H7 (cell line): ENCODE data around the gene PDCD7. TPM values are rescaled to one million over a fixed set of nuclear protein-coding genes. Genes with fewer than 3 reads are reported as not detected.

Source experiments
- DNase-seq: peaks from one replicate; pipeline ENCODE4 v3.0.0; 2012
- H3K27me3 ChIP-seq: 2 replicates; pipeline ENCODE4 v1.6.0; 2011; ENCODE audit warnings: mild to moderate bottlenecking, low read length; ENCODE audit not compliant: control insufficient read depth, insufficient read depth
- H3K36me3 ChIP-seq: replicated peaks from 2 replicates; pipeline ENCODE4 v1.5.1; 2011; ENCODE audit warnings: low read length; ENCODE audit not compliant: control insufficient read depth, insufficient read depth
- H3K4me3 ChIP-seq: 2 replicates; pipeline ENCODE4 v1.5.1; 2011; ENCODE audit warnings: low read depth, mild to moderate bottlenecking, control low read depth, low read length, moderate library complexity; ENCODE audit not compliant: insufficient read depth
- total RNA-seq: library from RNA; depleted of rRNA; stranded (reverse); fragments of >200 nt; shearing (Covaris generic); gene quantifications from 2 replicates; pipeline ENCODE4 v1.2.3, GENCODE V29; 2014

Gene PDCD7
- total RNA-seq, 1 experiment from 2014 or later: 15.5 TPM

DNA sequence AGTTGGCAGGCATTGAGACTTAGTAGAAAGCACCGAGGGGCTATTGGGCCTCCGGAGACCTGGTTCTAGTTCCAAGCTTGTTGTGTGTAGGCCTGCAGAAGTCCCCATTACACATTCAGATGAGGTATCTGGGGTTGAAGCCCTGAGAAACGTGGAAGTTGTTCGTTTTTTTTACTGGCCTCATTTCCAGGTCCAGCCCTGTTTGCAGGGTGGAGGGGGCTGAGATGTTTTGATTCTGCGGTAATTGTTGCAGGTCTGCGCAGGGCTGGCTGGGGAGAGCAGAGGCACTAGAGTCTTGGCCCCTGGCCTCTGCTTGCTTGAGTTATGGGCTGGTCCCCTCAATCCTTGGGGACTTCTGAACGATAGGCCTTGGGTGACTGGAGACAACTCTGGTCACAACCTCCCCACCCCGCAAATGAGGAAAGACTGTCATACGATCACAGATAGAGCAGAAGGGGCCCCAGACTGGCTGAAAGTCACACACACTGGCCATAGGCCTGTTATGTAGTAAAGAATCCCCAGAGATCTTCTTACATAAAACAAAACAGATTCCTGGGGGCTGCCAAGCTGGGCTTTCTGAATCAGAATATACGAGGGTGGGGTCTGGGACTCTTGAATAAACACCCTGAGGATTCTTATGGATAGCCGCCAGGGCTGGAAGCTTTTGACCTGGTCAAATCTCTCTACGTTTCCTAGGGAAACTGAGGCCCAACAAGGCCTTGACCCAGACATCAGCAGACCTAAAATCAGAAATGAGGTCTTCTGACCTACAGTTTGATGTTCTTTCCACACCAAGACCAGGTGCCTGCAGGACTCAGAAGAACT lies 41.5 kb downstream of the PDCD7 start:
- peak; percentile 28 for DNase-seq
- no peaks in the 10 kb centered on the region for H3K36me3 ChIP-seq

DNA sequence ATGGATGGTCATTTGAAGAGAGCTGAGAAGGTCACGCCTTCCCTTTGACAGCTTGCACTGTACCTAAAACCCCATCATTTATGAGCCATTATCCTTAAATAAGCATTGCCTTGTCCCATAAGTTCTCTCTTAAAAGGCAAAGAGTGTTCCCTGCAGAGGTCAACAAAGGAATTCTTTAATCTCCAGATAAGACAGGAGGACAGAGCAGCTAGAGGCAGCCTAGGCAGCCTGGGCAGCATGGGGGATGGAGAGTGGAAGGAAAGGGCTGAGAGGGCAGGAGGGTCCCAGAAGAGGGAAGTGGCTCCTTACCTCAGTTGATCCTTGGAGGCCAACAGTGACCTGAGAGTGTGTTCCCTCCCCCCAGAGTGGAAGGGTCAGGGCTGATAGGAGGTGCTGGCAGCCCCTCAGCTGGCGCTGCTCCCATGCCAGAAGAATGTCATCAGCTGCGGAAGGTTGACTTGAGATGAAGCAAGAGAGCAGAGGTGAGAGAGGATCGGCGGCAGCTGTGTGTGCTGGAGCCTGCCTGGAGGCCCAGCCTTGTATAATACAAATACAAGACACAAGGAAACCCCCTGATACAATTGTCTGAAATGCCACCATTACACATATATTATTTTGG lies 44.3 kb downstream of the PDCD7 start:
- DNase-seq: no peak
- Histone ChIP-seq H3K27me3 (no peaks in the 10 kb centered on the region), H3K4me3 (no peak overlapping the region), H3K36me3 (no peaks in the 10 kb centered on the region)

More for the DNA sequence above, 41.5 kb downstream of the PDCD7 start:
- no peak overlapping the region for H3K4me3 ChIP-seq
- H3K27me3 ChIP-seq: no peaks in the 10 kb centered on the region

DNA sequence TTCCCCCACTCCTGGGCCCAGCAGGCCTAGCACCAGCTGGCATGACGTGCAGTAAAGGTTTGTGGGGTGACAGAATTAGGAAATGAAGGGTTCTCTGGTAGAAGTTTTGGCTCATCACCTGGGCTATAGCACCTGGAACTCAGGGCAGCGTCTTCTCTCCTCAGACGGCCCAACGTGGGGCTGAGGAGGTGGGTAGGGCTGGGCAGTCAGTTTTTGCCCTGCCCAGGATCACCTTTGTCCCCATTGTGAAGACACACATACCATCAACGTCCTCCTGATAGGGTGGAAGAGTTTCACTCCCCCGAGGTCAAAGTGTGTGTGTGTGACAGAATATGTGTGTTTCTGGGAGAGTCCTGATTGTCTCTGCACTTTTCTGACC lies 45.0 kb downstream of the PDCD7 start:
- no peak overlapping the region for H3K4me3 ChIP-seq
- no peak for DNase-seq
- no peaks in the 10 kb centered on the region for H3K27me3 ChIP-seq
- H3K36me3 ChIP-seq: no peaks in the 10 kb centered on the region

DNA sequence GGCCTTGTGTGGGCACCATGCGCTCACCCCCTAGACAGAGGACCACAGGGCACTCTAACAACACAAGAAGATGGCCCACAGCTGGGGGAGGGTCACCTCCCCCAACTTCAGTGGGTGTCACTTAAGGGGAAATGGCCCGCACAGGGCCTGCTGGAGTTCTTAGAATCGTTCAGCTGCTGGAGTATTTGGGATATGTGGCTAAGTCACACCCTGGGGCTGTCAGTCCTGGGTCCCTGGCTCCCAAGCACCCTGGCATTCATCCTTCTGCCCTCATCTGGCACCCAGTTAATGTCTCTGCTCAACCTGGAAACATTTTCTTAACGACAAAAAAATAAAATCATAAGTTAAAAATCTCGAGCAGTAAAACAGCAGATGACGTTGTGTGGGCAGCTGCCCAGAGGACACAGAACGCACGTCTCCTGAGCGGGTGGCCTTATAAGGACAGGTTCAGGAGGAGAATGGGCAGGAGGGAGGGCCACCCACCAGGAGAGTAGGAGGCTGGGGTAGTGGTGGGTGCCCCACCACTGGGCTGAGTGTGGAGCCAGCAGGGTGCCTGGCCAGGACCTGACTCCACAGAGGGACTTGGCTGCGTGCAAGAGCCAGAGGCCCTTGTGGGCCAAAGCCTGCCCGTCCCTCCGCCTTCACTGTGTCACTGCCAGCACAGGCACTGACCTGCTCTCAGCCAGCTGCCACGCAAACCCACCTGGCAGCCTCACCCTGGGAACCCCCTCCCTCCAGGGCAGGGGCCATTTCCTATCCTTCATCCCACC lies 45.5 kb downstream of the PDCD7 start:
- peak; percentile 44 for DNase-seq
- H3K36me3 ChIP-seq: no peaks in the 10 kb centered on the region

DNA sequence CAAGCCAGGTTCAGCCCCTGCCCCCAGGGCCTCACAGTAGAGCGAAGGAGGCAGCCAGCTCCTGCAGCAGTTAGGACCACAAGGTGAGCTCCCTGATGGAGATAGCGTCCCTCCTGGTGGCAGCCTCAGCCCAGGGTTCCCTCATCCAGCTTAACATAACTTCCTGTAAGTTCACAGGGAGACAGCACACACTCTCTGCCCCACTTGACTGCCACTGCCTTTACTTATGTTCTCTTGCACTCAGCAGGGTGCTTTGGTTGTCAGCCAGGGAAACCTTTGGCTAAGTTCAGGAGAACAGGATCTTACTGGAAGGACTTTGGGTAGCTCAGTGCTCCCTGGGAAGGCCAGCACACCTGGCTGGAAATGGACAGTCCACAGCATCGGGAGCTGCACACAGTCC lies 46.2 kb downstream of the PDCD7 start:
- no peak for DNase-seq
- Histone ChIP-seq H3K36me3 (no peaks in the 10 kb centered on the region), H3K4me3 (no peak overlapping the region)

More for the DNA sequence above, 45.5 kb downstream of the PDCD7 start:
- H3K4me3 ChIP-seq: no peak overlapping the region
- no peaks in the 10 kb centered on the region for H3K27me3 ChIP-seq

DNA sequence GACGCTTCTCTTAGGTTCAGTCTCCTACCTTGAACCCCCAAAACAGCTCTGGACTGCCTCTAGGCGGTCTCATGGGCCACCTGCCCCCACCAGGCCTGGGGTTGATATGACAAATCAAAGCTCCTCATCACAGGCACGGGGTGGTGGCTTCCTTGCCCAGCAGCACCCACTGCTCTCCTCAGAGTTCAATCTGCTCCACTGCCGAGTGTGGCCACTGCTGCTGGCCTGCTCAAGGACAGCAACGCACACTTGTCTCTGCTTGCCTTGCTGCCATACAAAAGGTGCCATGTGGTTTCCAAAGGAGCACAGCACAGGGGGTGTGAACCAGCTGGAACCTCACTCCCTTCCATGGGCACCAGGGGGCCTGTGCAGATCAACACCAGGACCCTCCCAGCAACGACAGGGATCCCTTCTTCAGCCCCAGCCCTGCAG lies 46.9 kb downstream of the PDCD7 start:
- DNase-seq: peak; percentile 64
- Histone ChIP-seq H3K36me3 (no peaks in the 10 kb centered on the region), H3K27me3 (no peaks in the 10 kb centered on the region), H3K4me3 (no peak overlapping the region)

More for the DNA sequence above, 46.2 kb downstream of the PDCD7 start:
- no peaks in the 10 kb centered on the region for H3K27me3 ChIP-seq

DNA sequence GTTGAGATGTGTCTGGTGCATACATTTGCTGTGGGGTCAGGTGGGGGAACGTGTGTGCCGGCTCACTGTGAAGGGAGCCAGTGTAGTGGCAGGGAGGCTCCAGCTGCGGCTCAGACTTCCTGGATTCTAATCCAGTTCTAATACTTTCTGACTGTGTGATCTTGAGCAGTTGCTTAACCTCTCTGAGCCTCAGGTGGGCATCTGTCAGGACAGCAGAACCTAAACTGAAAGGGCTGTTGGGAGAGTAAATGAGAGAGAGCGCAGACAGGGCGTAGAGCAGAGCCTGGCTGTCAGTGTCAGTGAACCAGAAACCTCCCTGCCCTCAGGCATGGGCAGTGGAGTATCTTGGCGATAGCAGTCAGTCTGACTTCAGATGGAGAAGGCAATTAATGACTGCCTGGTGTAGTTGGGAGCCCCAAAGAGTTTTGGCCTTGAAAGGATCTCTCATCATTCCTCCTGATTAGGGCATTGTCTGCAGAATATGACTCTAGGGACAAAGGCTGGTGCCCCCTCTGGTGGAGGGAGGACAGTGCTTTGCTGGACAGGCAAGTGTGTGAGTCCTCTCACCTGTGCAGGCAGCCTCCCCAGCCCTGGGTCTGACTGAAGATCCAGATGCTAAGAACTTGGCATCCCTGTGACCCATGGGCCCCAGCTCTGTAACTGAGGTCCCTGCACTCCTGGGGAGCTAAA lies 47.5 kb downstream of the PDCD7 start:
- Histone ChIP-seq H3K4me3 (no peak overlapping the region), H3K36me3 (no peaks in the 10 kb centered on the region), H3K27me3 (no peaks in the 10 kb centered on the region)
- peak; percentile 85 for DNase-seq

DNA sequence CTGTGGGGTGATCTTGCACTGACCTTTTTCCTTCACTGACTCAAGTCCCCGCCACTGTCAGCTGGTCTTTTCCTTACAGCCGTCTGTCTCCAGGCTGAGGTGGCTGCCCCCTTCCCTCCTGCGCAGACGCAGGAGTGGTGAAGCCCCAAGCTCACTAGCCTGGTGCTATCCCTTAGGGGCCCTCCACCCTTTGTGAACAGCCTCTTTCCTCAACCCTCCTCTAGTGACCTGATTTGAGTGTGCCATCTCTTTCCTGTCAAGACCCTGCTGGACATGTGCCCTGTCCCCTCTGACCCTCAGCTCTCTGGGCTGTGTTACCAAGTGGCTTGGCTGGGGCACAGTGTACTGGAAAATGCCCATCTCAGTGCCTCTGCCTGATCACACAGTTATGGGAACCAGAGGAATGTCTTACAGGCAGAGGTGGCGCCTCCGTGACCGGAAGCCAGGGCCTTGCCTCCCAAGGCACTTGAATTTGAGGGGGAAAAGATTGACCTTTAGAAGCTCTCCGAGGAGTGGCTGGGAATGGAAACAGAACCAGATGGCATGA lies 48.3 kb downstream of the PDCD7 start:
- H3K36me3 ChIP-seq: no peaks in the 10 kb centered on the region
- H3K4me3 ChIP-seq: no peak overlapping the region
- no peaks in the 10 kb centered on the region for H3K27me3 ChIP-seq
- no peak for DNase-seq

DNA sequence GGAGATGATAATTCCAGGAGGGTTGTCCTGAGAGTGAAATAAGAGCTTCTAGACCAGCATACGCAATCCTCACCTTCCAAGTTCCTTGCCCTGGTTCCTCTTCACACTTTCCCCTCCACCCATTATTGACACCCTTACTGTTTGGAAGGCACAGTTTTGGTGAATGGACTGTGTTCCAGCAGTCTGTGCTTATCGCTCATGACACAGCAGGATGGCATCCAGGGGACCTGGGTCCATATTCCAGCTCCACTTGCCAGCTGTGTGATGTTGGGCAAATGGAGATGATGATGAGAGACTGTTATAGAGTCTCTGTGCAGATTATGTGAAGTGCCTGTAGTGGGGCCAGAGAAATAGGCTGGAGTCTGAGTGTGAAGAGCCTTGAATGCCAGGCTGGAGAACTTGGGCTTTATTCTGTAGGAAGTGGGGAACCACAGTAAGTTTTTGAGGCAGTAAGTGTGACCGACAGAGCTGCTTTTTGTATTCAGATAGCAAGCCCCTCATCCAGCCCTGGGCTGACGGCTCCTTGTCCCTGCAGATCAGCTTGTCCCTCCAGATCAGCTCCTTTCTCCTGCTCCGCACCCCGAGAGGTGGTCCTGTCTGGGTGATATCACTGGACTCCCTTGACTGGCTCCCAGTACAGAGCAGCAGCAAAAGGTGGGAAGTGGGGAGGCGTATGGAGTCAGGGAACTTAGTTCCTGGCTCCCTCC lies 49.0 kb downstream of the PDCD7 start:
- H3K4me3 ChIP-seq: no peak overlapping the region
- DNase-seq: no peak
- H3K36me3 ChIP-seq: no peaks in the 10 kb centered on the region
- H3K27me3 ChIP-seq: no peaks in the 10 kb centered on the region

DNA sequence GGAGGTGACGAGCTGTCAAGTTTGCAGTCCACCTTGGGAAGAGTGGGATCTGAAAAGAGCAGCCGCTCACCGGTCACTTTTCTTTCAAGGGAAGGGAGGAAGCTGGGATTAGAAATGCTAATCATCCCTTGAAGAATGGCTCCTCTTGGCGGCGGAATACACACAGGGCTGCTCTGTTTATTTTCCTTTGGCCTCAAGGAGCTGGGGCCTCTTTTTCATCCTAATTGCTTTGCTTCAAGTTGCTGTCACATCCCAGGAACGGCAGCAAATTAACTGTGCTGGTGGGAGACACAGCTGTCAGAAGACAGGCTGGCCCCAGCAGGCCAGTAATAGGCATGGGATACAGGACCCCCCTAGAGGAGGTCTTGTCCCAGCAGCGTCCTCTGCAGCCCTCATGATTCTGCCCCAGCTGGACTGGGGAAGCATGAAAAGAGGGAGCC lies 50.3 kb downstream of the PDCD7 start:
- Histone ChIP-seq H3K4me3 (no peak overlapping the region), H3K36me3 (no peaks in the 10 kb centered on the region), H3K27me3 (no peaks in the 10 kb centered on the region)
- DNase-seq: peak; percentile 77

DNA sequence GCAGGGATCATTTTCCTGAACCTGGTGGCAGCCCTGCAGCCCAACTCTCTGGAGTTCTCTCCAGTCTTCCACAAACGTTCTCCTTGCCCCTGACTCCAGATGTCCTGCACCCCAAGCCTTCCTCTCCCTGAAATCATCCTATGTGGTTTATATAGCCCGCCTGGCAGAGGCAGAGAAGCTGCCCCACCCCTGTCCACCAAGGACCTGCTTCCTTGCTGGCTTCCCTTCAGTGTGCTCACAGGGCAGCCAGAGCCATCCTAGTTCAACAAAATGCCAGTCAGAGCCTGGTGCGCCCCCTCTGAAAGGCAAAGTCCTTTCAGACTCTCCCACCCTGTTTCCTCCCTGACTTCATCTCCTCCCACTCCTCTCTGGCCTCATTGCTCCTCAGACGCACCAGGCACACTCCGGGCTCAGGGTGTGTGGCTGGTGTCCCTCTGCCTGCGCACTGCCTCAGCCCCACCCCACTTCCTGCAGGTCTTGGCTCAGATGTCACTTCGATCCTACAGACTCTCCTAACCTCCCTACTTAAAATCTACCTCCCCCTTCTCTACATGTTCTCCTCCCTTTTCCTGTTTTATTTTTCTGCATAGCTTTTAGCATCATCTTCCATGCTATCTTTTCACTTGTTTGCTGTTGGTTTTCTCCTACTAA lies 51.2 kb downstream of the PDCD7 start:
- DNase-seq: no peak
- Histone ChIP-seq H3K4me3 (no peak overlapping the region), H3K27me3 (no peaks in the 10 kb centered on the region), H3K36me3 (no peaks in the 10 kb centered on the region)

DNA sequence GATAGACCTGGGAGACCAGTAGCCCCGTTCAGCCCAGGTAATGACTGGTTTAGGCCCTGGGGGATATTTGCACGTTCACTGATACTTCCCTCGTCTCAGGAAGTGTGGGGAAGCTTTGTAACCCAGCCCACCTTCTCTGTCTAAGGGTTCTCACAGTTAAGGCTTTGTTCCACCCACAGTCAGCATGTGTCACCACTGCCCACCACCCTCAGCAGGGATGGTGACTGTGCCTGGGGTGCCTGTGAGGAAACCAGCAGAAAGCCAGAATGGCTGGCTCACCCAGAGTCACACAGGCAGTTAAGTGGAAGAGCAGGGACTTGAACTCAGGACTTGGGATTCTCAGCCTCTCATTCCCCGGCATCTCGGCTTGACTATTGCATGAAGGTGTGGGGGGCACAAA lies 51.9 kb downstream of the PDCD7 start:
- H3K4me3 ChIP-seq: no peak overlapping the region
- no peaks in the 10 kb centered on the region for H3K27me3 ChIP-seq
- H3K36me3 ChIP-seq: no peaks in the 10 kb centered on the region
- no peak for DNase-seq

DNA sequence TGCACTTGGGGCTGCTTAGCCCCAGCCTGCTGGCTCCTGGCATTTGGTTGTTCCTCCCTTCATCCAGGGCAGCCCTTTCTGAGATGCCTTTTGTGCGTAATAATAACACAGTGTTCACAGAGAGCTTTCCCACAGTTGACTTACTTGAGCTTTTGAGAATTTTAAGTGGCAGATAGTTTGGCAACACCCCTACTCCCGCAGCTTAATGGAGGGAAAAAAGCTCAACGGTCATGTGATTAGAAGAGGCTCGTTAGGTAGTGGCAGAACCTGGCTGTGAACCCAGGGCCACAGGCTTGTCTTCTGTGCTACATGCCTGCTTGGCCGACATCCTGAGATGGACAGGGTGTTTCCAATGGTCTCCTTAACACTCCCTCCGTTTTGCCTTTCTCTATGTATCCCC lies 52.3 kb downstream of the PDCD7 start:
- no peak overlapping the region for H3K4me3 ChIP-seq
- no peaks in the 10 kb centered on the region for H3K36me3 ChIP-seq
- no peaks in the 10 kb centered on the region for H3K27me3 ChIP-seq
- DNase-seq: no peak
